Adrenal gland (tissue), 12 donors: ENCODE measurements around the gene NEO1. TPM values are rescaled to one million over a fixed set of nuclear protein-coding genes. Genes with fewer than 3 reads are reported as not detected.

ENCODE experiments used
- DNase-seq, 7 donors: peaks; one replicate each; pipeline ENCODE4 v3.0.0-alpha.2; 2019 to 2020
- H3K27ac ChIP-seq, 5 donors: fragments of 200-600 bp; sonication (generic) in 4 of 5; 1 replicate in 3 of 5; 2 replicates in 2 of 5; pipeline versions ENCODE4 v1.5.1 to v1.8.0; 2016 to 2020; ENCODE audit warnings: mild to moderate bottlenecking in 1 of 5
- H3K27me3 ChIP-seq: fragments of 200-600 bp; 2 replicates; pipeline ENCODE4 v1.8.0; 2021
- H3K36me3 ChIP-seq, 2 donors: fragments of 200-600 bp; replicated peaks in 1 of 2; 1 replicate in 1 of 2; 2 replicates in 1 of 2; pipeline versions ENCODE4 v1.5.1 to v1.8.0; 2018 to 2022
- H3K4me1 ChIP-seq, 2 donors: fragments of 200-600 bp; replicated peaks in 1 of 2; 1 replicate in 1 of 2; 2 replicates in 1 of 2; pipeline versions ENCODE4 v1.5.1 to v1.8.0; 2018 to 2021
- H3K4me3 ChIP-seq, 4 donors: fragments of 200-600 bp; sonication (generic) in 3 of 4; one replicate each; pipeline ENCODE4 v1.5.1; 2016 to 2018
- H3K9me3 ChIP-seq, 3 donors: fragments of 200-600 bp; sonication (generic) in 1 of 3; replicated peaks in 1 of 3; 1 replicate in 2 of 3; 2 replicates in 1 of 3; pipeline versions ENCODE4 v1.5.1 to v1.8.0; 2016 to 2021
- POLR2A ChIP-seq, 2 donors: fragments of 450-650 bp; IDR thresholded peaks; one replicate each; pipeline ENCODE4 v1.6.1; 2017; ENCODE audit warnings: antibody characterized with exemption in 2 of 2, mild to moderate bottlenecking in 2 of 2, moderate library complexity in 1 of 2
- WGBS, 4 donors: extraction: QIAGEN DNeasy Blood & Tissue Kit in 2 of 4; methylation state at CpG; one replicate each; pipeline versions ENCODE4 v1.1.5 to v1.1.7; 2013 to 2017; 5-methylcytosine and 5-hydroxymethylcytosine counted together
- intact Hi-C, 2 donors: fragments of 100-400 bp; cut with DNase I; formaldehyde crosslinking; loops; one replicate each; pipeline versions ENCODE4 v1.14.1 to v1.15.0; 2022 to 2023
- polyA plus RNA-seq, 3 donors: library from polyadenylated mRNA; stranded (reverse); fragments of 200-250 nt in 2 of 3; fragments of 350-450 nt in 1 of 3; fragmentation: Illumina TruSeq in 1 of 3; extraction: RNeasy Lipid Tissue Mini Kit (QIAGEN cat#74804) in 1 of 3; gene quantifications; one replicate each; pipeline ENCODE4 v1.2.3, GENCODE V29; 2013 to 2014
- total RNA-seq, 9 donors: library from RNA; depleted of rRNA in 4 of 9; stranded (reverse); fragments of >200 nt in 4 of 9; fragments of 120-200 nt in 1 of 9; fragmentation: NEBNext Ultra II Directional in 1 of 9; extraction: Animal tissue kit (Norgen Biotek cat#: 25700) in 1 of 9; gene quantifications; one replicate each; pipeline versions ENCODE4 v1.1.0 to v1.2.4, GENCODE V29; 2013 to 2023
- TF ChIP-seq, protein P1 (sequence below), 6 experiments: fragments of 450-650 bp in 4 of 6; fragments of 200-600 bp in 2 of 6; sonication (generic) in 1 of 6; IDR thresholded peaks; 1 replicate in 5 of 6; 2 replicates in 1 of 6; pipeline versions ENCODE4 v1.5.1 to v1.8.0; 2016 to 2021; ENCODE audit warnings: antibody characterized with exemption in 6 of 6, mild to moderate bottlenecking in 2 of 6, moderate library complexity in 1 of 6
- donor health status: healthy with polysubstance abuse.
- donor health status: Bipolar disorder and iron deficiency.
- donor health status: DM: yes; HTN: yes; CAD: no.
- donor health status: DM: no; HTN: no; CAD: no.
- donor health status: DM: no; HTN: no; CAD: no.
- donor health status: DM: yes; HTN: yes; CAD: no.

NEO1 gene
- total and polyA plus RNA-seq, 12 donors = 5.7 to 28.6 (median 17.1) TPM

DNA sequence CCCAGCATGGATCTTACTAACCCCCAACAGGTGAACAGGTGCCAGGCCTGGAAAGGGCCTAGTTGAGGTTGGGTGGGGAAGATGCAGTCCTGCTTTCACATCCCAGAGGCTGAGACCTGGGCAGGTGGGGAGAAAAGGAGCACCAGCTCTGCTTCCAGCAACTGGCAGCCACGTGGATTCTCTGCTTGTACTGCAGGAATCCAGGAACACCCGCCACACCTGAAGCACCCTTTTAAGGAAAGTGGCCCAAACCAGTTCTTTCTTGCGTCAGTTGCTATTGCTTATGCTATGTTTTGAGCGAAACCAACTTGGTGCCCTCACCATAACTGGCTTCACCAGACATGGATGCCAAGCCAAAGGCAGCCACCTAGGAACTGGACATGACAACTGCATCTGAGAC lies 28.1 kb upstream of the NEO1 start:
- no peaks in the 10 kb centered on the region for H3K4me1 ChIP-seq
- H3K27ac ChIP-seq = no peak overlapping the region
- intact Hi-C loops = no loop called here
- WGBS, 4 donors = 88 to 100% (median 95%) methylated on average over 4 of the region's 4 CpGs
- H3K9me3 ChIP-seq = no peaks in the 10 kb centered on the region
- no peak for DNase-seq
- no peak overlapping the region for H3K4me3 ChIP-seq
- H3K27me3 ChIP-seq = no peaks in the 10 kb centered on the region
- TF ChIP-seq, protein P1, sequence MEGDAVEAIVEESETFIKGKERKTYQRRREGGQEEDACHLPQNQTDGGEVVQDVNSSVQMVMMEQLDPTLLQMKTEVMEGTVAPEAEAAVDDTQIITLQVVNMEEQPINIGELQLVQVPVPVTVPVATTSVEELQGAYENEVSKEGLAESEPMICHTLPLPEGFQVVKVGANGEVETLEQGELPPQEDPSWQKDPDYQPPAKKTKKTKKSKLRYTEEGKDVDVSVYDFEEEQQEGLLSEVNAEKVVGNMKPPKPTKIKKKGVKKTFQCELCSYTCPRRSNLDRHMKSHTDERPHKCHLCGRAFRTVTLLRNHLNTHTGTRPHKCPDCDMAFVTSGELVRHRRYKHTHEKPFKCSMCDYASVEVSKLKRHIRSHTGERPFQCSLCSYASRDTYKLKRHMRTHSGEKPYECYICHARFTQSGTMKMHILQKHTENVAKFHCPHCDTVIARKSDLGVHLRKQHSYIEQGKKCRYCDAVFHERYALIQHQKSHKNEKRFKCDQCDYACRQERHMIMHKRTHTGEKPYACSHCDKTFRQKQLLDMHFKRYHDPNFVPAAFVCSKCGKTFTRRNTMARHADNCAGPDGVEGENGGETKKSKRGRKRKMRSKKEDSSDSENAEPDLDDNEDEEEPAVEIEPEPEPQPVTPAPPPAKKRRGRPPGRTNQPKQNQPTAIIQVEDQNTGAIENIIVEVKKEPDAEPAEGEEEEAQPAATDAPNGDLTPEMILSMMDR (IDR thresholded peaks at IDR 0.05) = no peak
- no peak for TF ChIP-seq POLR2A (IDR thresholded peaks at IDR 0.05)
- no peaks in the 10 kb centered on the region for H3K36me3 ChIP-seq

DNA sequence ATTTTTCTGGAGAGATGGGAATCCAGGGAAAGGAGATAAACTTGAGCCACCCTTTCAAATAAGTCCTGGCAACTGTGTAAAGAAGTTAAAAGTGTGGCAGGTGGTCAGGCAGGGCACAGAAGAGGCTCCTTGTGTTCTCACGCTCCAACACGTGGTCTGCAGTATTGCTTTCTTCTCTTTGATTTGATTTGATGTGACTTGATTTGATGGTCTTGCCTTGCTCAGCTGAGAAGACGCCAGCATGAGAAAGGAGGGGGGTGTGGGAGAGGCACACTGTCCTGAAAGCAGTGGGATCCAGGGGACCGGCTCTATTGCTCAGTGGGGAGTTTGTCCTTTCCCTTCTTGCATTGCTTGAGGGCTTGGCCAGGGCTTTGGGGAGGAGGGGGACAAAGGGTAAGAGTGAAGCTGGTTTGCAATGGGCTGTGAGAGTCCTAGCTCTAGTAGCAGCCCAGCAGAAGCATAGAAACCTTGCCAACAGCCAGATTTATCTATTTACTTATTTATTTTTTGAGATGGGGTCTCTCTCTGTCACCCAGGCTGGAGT lies 25.7 kb upstream of the NEO1 start:
- WGBS, 4 donors = 37 to 51% (median 41%) methylated on average over 4 of the region's 4 CpGs

DNA sequence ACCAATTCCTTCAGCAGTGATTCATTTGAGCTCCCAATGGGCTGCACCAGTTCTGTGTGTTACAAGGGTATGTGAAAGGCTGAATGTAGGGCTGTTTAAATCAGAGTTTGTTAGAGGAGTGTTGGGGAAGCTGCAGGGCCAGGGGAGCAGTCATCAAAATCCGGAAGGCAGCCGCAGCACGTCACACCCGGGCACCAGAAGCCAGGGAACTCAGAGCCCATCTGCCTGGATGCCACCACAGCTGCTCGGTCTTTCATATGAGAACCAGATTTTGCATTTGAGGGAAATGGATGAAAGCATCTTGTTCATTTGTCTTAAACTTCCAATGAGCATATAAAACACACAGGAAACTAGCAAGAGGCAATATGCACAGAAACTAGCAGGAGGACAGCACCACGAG lies 24.2 kb upstream of the NEO1 start:
- H3K9me3 ChIP-seq = no peaks in the 10 kb centered on the region
- H3K4me1 ChIP-seq = no peaks in the 10 kb centered on the region
- no peak for DNase-seq
- WGBS, 4 donors = 85 to 90% (median 86%) methylated on average over 6 of the region's 6 CpGs
- no peak overlapping the region for H3K4me3 ChIP-seq
- TF ChIP-seq POLR2A (IDR thresholded peaks at IDR 0.05) = no peak
- TF ChIP-seq, protein P1 (IDR thresholded peaks at IDR 0.05) = no peak
- no peaks in the 10 kb centered on the region for H3K27me3 ChIP-seq
- intact Hi-C loops = no loop called here
- H3K36me3 ChIP-seq = no peaks in the 10 kb centered on the region
- no peak overlapping the region for H3K27ac ChIP-seq

More for the DNA sequence above, 25.7 kb upstream of the NEO1 start:
- intact Hi-C loops = no loop called here
- Histone ChIP-seq H3K4me3 (no peak overlapping the region), H3K36me3 (no peaks in the 10 kb centered on the region), H3K27me3 (no peaks in the 10 kb centered on the region), H3K9me3 (no peaks in the 10 kb centered on the region), H3K27ac (no peak overlapping the region), H3K4me1 (no peaks in the 10 kb centered on the region)
- TF ChIP-seq, protein P1 (IDR thresholded peaks at IDR 0.05) = no peak
- no peak for TF ChIP-seq POLR2A (IDR thresholded peaks at IDR 0.05)
- DNase-seq = no peak

DNA sequence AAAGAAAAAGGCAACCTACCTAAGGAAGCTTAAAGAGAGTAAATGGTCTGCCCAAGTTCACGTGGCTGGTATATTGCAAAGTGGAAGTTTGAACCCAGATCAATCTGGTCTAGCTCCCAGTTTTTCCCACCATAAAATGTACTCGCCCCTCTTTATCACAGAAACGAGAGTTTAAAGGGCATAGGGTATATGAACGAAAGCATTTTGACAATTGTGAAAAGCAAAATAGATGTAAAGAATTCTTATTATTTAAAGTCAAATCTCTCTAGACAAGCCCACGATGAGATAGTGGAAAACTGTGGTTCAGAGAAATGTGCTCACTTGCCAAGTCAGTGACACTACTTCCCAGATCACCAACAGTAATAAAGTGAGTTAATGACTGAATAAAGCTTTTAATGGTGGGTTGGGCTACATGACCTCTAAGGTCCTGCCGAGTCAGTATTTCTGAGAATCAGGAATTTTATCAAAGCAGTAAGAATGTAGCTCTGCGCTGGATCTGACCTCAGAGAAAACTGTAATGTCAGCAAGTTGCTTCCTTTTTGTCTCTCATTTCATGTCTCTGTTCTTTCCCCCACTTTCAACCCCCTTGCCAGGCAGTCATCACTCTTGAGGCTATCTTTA lies 23.3 kb upstream of the NEO1 start:
- intact Hi-C loops = no loop called here
- TF ChIP-seq POLR2A (IDR thresholded peaks at IDR 0.05) = no peak
- TF ChIP-seq, protein P1 (IDR thresholded peaks at IDR 0.05) = no peak
- no peak overlapping the region for H3K4me3 ChIP-seq
- H3K4me1 ChIP-seq = no peaks in the 10 kb centered on the region
- H3K9me3 ChIP-seq = no peaks in the 10 kb centered on the region
- no peaks in the 10 kb centered on the region for H3K27me3 ChIP-seq
- WGBS, 4 donors = 50 to 61% (median 55%) methylated on average over 7 of the region's 7 CpGs
- H3K36me3 ChIP-seq = no peaks in the 10 kb centered on the region
- no peak overlapping the region for H3K27ac ChIP-seq
- DNase-seq = no peak
